Measurements from ENCODE around the gene GASK1A. TPM values are rescaled to one million over a fixed set of nuclear protein-coding genes. Genes with fewer than 3 reads are reported as not detected.

GASK1A gene
- total and polyA plus RNA-seq, 2 of the 4 experiments (the other 2 are of a cell fraction) = 0.18 to 0.19 TPM

- Histone ChIP-seq H3K36me3 (ENCODE audit: control insufficient read depth, insufficient read depth, low read length) (no peaks in the 10 kb centered on the region), H4K8ac (ENCODE audit: low read depth in 2 of 2, low read length in 2 of 2) (no peak overlapping the region), H3K9me1 (ENCODE audit: insufficient read depth, low read length) (no peaks in the 10 kb centered on the region), H2BK120ac (ENCODE audit: low read depth, low read length) (no peak overlapping the region), H3K4ac (ENCODE audit: low read depth, low read length) (no peak overlapping the region), H3K27ac (ENCODE audit: insufficient read depth, low read length) (no peak overlapping the region), H3K14ac (replicated peaks; ENCODE audit: low read depth, low read length) (no peak overlapping the region), H4K91ac (ENCODE audit: insufficient read depth, low read depth, low read length) (no peak overlapping the region), H4K20me1 (ENCODE audit: insufficient read depth, low read length) (no peaks in the 10 kb centered on the region), H3K79me1 (ENCODE audit: low read depth in 1 of 2, low read length in 2 of 2) (no peaks in the 10 kb centered on the region), H3K9me3 (ENCODE audit: control insufficient read depth, insufficient read depth, low read length) (no peaks in the 10 kb centered on the region), H2AK5ac (ENCODE audit: low read depth, low read length) (no peak overlapping the region), H3K4me3 (ENCODE audit: insufficient read depth, low read depth, low read length) (no peak overlapping the region), H3K4me2 (ENCODE audit: low read depth, low read length) (no peak overlapping the region), H2BK5ac (ENCODE audit: low read depth, low read length, poor library complexity, severe bottlenecking) (no peak overlapping the region), H2AFZ (replicated peaks; ENCODE audit: low read length, poor library complexity) (no peak overlapping the region), H4K5ac (ENCODE audit: low read depth, low read length) (no peak overlapping the region), H3K27me3 (ENCODE audit: control insufficient read depth, insufficient read depth, low read length) (no peaks in the 10 kb centered on the region; the same call in 1 of the 2 replicates), H2BK15ac (ENCODE audit: low read depth, low read length) (no peak overlapping the region), H3K4me1 (ENCODE audit: control insufficient read depth, insufficient read depth, low read length) (no peaks in the 10 kb centered on the region), H3K9ac (ENCODE audit: low read depth, low read length) (no peak overlapping the region), H2BK20ac (ENCODE audit: low read depth, low read length) (no peak overlapping the region), H3K23ac (ENCODE audit: low read depth, low read length) (no peak overlapping the region), H3K18ac (ENCODE audit: low read depth, low read length) (no peak overlapping the region), H2AK9ac (replicated peaks; ENCODE audit: low read depth, low read length, poor library complexity) (no peak overlapping the region), H3K56ac (ENCODE audit: extremely low read depth, insufficient read depth, low read length) (no peak overlapping the region)
- WGBS, 2 experiments (ENCODE audit: extremely low coverage in 2 of 2, insufficient read length in 1 of 2) = no CpG with 5 or more reads among the region's 1 CpG
- dilution Hi-C loops (cut with HindIII; ENCODE audit: low sequenced_read_pairs, unreplicated experiment) (no loop called here), in situ Hi-C loops (cut with MboI; ENCODE audit: low sequenced_read_pairs) (no loop called here), intact Hi-C loops (cut with micrococcal nuclease) (no loop called here)
- POLR2A ChIA-PET (ENCODE audit: unreplicated experiment) = no interaction called here
- no TSS peak for BruUV-seq (replicated peaks)
- no peak for ATAC-seq (ENCODE audit: low read depth)
- DNase-seq = no peak
- CTCF ChIA-PET = no interaction called here
- no peak for TF ChIP-seq POLR2A (IDR thresholded peaks at IDR 0.05; ENCODE audit: low read depth, low read length)
- TF ChIP-seq FOS (IDR thresholded peaks at IDR 0.05; ENCODE audit: low read depth, low read length) = no peak
- no peak for TF ChIP-seq MAFK (IDR thresholded peaks at IDR 0.05; ENCODE audit: low read depth, low read length)
- no peak for TF ChIP-seq MXI1 (IDR thresholded peaks at IDR 0.05; ENCODE audit: borderline replicate concordance, low read depth, low read length)
These were observed 43.0 kb downstream of the GASK1A start for GRCh38 chr3:43022121-43022520.

All from IMR-90 (cell line).